Colonic mucosa (tissue), 4 donors: ENCODE data around the gene TANC1. TPM values are rescaled to one million over a fixed set of nuclear protein-coding genes. Genes with fewer than 3 reads are reported as not detected.

Source experiments
- DNase-seq: peaks from one replicate; pipeline ENCODE4 v3.0.0-alpha.2; 2020
- H3K27ac ChIP-seq: fragments of 200-600 bp; one replicate; pipeline ENCODE4 v1.8.0; 2021
- H3K27me3 ChIP-seq: fragments of 200-600 bp; one replicate; pipeline ENCODE4 v1.8.0; 2021
- H3K36me3 ChIP-seq: fragments of 200-600 bp; one replicate; pipeline ENCODE4 v1.8.0; 2021
- H3K4me1 ChIP-seq: fragments of 200-600 bp; one replicate; pipeline ENCODE4 v1.8.0; 2021; ENCODE audit warnings: mild to moderate bottlenecking
- H3K4me3 ChIP-seq: fragments of 200-600 bp; one replicate; pipeline ENCODE4 v1.8.0; 2021
- H3K9ac ChIP-seq, 2 donors: one replicate each; pipeline ENCODE4 v1.7.0; 2013; ENCODE audit warnings: control low read depth in 2 of 2, low read depth in 2 of 2, low read length in 2 of 2
- H3K9me3 ChIP-seq: fragments of 200-600 bp; one replicate; pipeline ENCODE4 v1.8.0; 2021
- CTCF ChIP-seq: fragments of 200-600 bp; IDR thresholded peaks from one replicate; pipeline ENCODE4 v1.8.0; 2022; ENCODE audit warnings: antibody characterized with exemption, mild to moderate bottlenecking
- intact Hi-C: fragments of 100-400 bp; cut with DNase I; formaldehyde crosslinking; loops from one replicate; pipeline ENCODE4 v1.14.1; 2022
- total RNA-seq, 2 donors: library from RNA; stranded (reverse); fragmentation: NEBNext Ultra II Directional in 1 of 2; extraction: Animal tissue kit (Norgen Biotek cat#: 25700) in 1 of 2; gene quantifications; one replicate each; pipeline ENCODE4 v1.2.1, GENCODE V29; 2021
- donor health status: healthy.
- donor health status: DM: no; HTN: no; CAD: no.
- donor health status: DM: no; HTN: no; CAD: no.

Gene TANC1
- total RNA-seq, 2 donors from 2014 or later = 28.3 to 32.7 TPM

- Histone ChIP-seq H3K27me3 (no peaks in the 10 kb centered on the region), H3K9ac (no peak overlapping the region), H3K4me1 (no peaks in the 10 kb centered on the region), H3K4me3 (no peak overlapping the region), H3K36me3 (no peaks in the 10 kb centered on the region), H3K9me3 (no peaks in the 10 kb centered on the region), H3K27ac (no peak overlapping the region)
- no peak for DNase-seq
- TF ChIP-seq CTCF = no peak
- intact Hi-C loops = no loop called here
Measured at GRCh38 chr2:159164457-159164911, 196.0 kb downstream of the TANC1 start.

- no peak for DNase-seq
- Histone ChIP-seq H3K9me3 (no peaks in the 10 kb centered on the region), H3K36me3 (no peaks in the 10 kb centered on the region), H3K9ac (no peak overlapping the region), H3K27ac (no peak overlapping the region), H3K4me1 (no peaks in the 10 kb centered on the region), H3K4me3 (no peak overlapping the region), H3K27me3 (no peaks in the 10 kb centered on the region)
- intact Hi-C loops = no loop called here
- TF ChIP-seq CTCF = no peak
Measured at GRCh38 chr2:159165048-159165447, 196.6 kb downstream of the TANC1 start.

- DNase-seq = no peak
- no peaks in the 10 kb centered on the region for H3K4me1 ChIP-seq
- H3K27ac ChIP-seq = no peak overlapping the region
- intact Hi-C loops = no loop called here
- no peaks in the 10 kb centered on the region for H3K27me3 ChIP-seq
- no peak for TF ChIP-seq CTCF
- H3K9ac ChIP-seq = no peak overlapping the region
- no peak overlapping the region for H3K4me3 ChIP-seq
- H3K36me3 ChIP-seq = no peaks in the 10 kb centered on the region
- no peaks in the 10 kb centered on the region for H3K9me3 ChIP-seq
Measured at GRCh38 chr2:159168707-159169106, 200.3 kb downstream of the TANC1 start.

GRCh38 chr2:159169187-159169586, 200.7 kb downstream of the TANC1 start:
- H3K4me1 ChIP-seq = no peaks in the 10 kb centered on the region
- no peaks in the 10 kb centered on the region for H3K36me3 ChIP-seq
- no peak overlapping the region for H3K27ac ChIP-seq
- no peak for TF ChIP-seq CTCF
- no peak overlapping the region for H3K4me3 ChIP-seq
- no peak overlapping the region for H3K9ac ChIP-seq
- H3K27me3 ChIP-seq = no peaks in the 10 kb centered on the region
- intact Hi-C loops = no loop called here
- no peak for DNase-seq
- H3K9me3 ChIP-seq = no peaks in the 10 kb centered on the region

GRCh38 chr2:159172403-159172802, 204.0 kb downstream of the TANC1 start:
- TF ChIP-seq CTCF = no peak

GRCh38 chr2:159174759-159175158, 206.3 kb downstream of the TANC1 start:
- H3K36me3 ChIP-seq = peaks cover 3% of the 10 kb centered on the region
- no peak overlapping the region for H3K4me3 ChIP-seq
- intact Hi-C loops = no loop called here
- H3K4me1 ChIP-seq = no peaks in the 10 kb centered on the region
- no peak for DNase-seq
- TF ChIP-seq CTCF = no peak
- no peak overlapping the region for H3K9ac ChIP-seq
- H3K27ac ChIP-seq = no peak overlapping the region
- H3K9me3 ChIP-seq = no peaks in the 10 kb centered on the region
- H3K27me3 ChIP-seq = no peaks in the 10 kb centered on the region

More at GRCh38 chr2:159172403-159172802, 204.0 kb downstream of the TANC1 start:
- DNase-seq = no peak
- intact Hi-C loops = no loop called here
- peaks cover 3% of the 10 kb centered on the region for H3K36me3 ChIP-seq
- H3K27me3 ChIP-seq = no peaks in the 10 kb centered on the region
- no peaks in the 10 kb centered on the region for H3K9me3 ChIP-seq
- no peak overlapping the region for H3K9ac ChIP-seq
- no peaks in the 10 kb centered on the region for H3K4me1 ChIP-seq
- H3K27ac ChIP-seq = no peak overlapping the region
- H3K4me3 ChIP-seq = no peak overlapping the region
